NCI-H446 (cell line): Measurements from ENCODE around the gene SERPINB2.

Source experiments
- DNase-seq, 2 experiments: peaks; one replicate each; lab custom pipeline; 2025; lab: John Stamatoyannopoulos, UW

Gene SERPINB2, protein sequence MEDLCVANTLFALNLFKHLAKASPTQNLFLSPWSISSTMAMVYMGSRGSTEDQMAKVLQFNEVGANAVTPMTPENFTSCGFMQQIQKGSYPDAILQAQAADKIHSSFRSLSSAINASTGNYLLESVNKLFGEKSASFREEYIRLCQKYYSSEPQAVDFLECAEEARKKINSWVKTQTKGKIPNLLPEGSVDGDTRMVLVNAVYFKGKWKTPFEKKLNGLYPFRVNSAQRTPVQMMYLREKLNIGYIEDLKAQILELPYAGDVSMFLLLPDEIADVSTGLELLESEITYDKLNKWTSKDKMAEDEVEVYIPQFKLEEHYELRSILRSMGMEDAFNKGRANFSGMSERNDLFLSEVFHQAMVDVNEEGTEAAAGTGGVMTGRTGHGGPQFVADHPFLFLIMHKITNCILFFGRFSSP

DNA sequence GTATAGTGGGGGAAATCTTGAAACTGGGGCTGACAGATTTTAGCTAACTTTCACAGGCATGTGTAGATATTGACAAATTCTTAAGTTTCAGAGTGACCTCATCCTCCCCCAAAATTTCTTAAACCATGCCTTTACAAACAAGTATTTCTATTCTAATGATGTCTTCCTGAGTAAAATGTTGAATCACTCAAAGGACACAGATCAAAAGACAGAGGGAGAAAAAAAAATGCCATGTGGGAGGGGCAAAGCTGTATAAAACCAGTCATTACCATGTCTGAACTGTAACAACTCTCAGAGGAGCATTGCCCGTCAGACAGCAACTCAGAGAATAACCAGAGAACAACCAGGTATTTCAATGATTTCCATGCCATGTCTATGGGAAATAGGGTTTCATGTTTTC is at the start of gene SERPINB2:
TSS of gene SERPINB2 (plus strand) at position 282 of the 400 bp plus-strand sequence. CDS start 3,740 bp downstream, outside the sequence.
- no peak for DNase-seq

DNA sequence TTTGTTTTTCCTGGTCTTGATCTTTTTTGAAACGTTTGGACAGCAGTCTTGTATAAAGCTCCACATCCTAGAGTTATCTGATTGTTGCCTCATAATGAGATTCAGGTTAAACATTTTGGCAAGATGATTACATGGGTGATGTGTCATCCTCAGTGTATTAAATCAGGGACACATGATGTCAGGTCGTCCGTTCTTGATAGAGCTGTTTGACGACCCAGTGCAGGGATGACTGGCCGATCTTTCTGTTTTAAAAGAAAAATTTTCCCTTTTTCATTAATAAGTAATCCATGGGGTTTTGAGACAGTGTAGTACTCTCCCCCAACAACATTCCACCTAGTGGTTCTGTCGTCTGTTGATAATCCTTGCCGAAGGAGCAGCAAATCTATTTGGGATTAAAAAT is 44.5 kb upstream of the SERPINB2 start:
- no peak for DNase-seq

DNA sequence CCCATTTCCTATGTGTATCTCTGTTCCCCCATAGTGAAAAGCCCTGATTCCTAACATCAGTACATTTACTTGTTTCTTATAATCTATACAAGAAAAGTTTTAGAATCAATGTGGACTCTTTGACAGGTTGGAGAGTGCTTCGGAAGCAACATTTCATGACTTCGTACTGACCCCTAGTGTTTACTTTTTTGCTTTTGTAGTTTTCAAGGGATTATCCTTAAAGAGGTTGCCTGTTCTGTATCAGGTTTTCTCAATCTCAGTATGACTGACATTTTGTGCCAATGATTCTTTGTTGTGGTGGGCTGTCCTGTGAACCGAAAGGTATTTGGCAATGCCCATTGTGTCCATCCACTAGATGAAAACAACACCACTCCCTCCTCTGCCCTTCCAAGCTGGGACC is 43.3 kb upstream of the SERPINB2 start:
- peak in 1 of 2 experiments; percentile 3 for DNase-seq

DNA sequence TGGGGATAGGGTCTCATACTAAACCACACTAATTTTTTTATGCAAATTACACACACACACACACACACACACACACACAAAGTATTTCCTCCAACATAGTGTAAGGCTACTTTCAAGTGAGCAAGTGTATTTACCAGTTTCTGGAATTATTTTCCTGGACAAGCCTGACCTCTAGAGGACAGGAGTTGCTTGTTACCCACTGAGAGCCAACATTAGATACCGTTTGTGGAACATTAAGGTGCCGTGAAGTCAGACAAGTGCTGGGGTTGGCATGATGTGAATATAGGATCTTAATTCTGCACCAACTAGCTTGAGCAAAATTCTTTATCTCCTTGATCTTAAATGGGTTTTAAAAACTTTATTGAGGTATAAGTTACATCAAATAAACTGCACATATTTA is 39.3 kb upstream of the SERPINB2 start:
- DNase-seq = peak in 1 of 2 experiments; percentile 40

DNA sequence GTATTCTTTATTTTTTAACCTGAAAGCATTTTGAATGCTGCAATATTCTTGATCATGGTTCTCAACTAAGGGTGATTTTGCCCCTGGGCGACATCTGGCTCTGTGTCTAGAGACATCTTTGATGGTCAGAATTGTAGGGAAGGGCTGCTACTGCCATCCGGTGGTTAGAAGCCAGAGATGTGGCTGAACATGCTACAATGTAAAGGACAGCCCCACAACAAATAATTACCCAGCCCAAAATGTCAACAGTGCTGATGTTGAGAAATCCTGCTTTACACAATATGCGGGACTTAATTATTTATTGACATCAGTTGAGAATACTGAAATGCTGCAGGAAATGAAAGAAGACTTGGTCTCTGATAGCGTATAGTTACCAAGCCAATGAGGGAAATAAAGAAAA is 37.5 kb upstream of the SERPINB2 start:
- no peak for DNase-seq

DNA sequence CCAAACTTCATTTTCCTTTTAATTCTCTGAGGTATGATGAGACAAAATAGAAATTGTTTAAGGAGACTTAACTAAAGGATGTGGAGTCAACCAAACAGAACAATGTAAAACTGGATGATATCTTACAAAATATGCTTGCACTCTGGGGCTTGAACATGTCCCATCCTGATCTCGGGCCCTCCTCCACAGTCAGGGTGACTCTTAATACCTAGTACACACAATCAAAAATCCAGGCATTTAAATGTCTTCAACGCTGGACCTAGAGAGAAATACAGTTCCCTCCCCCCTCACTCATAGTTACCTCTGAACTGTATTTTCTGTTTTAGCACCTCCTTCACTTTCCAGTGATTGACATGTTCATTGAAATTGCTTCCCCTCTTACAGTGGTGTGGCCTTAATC is 36.9 kb upstream of the SERPINB2 start:
- no peak for DNase-seq

DNA sequence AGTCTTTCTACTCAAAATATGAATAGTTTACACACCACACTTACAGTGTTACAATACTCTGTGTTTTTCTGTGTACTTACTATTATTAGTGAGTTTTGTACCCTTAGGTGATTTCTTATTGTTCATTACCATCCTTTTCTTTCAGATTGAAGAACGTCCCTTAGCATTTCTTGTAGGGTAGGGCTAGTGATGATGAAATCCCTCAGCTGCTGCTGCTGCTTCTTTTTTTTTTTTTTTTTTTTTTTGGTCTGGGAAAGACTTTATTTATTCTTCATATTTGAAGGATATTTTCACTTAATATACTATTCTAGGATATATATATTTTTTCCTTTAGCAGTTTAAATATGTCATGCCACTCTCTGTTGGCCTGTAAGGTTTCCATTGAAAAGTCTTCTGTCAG is 29.0 kb upstream of the SERPINB2 start:
- no peak for DNase-seq

DNA sequence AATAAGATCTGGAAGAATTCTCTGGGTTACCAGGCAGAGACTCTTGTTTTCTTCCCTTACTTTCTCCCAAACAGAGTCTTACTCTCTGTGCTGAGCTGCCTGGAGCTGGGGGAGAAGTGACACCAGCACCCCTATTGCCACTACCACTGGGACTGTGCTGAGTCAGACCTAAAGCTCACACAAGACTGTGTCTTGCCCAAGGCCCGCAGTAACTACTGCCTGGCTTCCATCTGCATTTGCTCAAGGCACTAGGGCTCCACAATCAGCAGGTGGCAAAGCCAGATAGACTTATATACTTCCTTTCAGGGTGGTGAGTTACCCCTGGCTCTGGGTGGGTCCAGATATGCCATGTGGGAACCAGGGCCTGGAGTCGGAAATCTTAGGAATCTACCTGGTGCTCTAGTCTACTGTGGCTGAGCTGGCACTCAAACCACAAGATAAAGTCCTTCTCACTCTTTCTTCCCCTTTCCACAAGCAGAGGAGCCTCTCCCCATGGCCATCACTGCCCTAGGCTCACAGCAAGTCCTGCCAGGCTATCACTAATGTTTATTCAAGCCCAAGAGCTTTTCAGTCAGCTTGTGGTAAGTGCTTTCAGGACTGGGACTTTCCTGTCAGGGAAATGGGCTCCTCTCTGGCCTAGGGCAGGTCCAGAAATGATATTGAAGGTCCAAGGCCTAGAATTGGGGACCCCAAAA is 27.6 kb upstream of the SERPINB2 start:
- no peak for DNase-seq

DNA sequence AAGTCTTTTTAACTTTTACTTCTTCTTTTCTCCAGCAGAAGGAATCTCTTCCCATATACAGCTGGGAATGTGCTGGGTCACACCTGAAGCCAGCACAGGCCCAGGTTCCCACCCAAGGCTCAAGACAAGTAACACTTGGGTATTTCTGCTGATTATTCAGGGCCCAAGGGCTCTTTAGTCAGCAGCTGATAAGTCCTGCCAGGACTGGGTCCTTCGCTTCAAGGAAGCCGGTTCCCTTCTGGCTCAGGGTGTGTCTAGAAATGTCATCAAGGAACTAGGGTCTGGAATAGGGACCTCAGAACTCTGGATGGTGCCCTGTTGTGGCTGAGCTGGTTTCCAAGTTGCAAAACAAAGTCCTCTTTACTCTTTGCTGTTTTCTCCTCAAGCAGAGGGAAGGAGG is 27.0 kb upstream of the SERPINB2 start:
- DNase-seq = no peak

DNA sequence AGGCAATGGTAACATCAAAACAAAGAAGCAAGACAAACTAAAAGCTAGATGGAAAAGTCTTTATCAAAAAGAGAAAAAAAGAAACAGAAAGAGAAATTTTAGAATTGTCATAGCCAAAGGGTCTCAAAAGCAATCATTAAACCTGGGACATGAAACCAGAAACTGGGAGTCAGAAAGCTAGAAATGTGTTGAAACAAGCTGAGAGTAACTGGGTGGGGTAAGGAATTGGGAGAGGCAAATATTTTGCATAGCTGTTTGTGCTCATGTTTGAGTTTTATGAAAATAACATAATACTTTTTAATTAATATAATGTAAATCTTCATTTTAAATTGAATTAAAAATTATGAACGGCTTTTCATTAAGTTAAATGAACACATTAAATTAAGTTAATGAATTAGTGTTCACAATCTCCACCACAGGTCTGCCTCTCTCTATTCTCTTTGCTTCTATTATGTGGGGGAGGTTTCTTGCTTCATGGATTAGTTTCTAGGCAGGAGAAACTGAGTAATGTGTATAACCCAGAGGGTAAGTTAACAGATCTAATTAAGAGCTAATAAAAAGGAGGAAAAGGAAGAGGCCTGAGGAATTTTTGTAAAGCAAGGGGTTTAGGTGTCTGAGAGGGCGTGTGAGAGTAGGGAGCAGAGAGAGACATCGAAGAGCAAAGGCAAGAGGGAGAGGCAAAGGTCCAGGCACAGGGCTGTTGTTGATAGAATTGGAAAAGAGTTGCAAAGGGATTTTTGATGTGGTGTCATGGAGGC is 20.0 kb upstream of the SERPINB2 start:
- DNase-seq = no peak

DNA sequence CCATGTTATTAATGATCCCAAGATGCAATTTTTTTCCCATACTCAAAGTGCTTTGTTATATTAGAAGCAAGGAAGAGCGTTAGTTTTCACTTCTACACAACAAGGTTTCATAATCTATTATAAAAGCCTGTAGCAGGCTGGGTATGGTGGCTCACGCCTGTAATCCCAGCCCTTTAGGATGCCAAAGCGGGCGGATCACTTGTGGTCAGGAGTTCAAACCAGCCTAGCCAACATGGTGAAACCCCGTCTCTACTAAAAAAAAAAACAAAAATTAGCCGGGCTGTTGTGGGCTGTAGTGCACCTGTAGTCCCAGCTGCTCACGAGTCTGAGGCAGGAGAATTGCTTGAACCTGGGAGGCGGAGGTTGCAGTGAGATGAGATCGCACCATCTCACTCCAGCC is 19.0 kb upstream of the SERPINB2 start:
- no peak for DNase-seq

DNA sequence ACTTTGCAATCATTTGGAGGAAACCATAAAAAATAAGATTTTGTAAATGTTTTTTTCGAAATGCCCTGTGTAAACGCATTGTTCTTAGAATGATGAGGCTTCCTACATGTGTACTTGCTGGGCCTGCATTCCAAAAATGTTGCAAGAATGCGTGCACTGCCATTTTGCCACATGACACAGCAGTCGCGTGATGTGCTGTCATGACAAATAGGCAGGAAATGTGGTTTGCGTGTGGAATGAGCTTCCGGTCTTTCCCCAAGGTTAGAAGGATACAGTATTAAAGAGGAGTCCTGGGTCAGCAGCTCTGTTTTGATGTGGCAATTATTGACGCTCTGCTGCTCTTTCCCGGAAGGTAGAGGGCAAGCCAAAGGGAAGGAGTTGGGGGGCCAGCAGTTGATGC is 18.1 kb upstream of the SERPINB2 start:
- no peak for DNase-seq

DNA sequence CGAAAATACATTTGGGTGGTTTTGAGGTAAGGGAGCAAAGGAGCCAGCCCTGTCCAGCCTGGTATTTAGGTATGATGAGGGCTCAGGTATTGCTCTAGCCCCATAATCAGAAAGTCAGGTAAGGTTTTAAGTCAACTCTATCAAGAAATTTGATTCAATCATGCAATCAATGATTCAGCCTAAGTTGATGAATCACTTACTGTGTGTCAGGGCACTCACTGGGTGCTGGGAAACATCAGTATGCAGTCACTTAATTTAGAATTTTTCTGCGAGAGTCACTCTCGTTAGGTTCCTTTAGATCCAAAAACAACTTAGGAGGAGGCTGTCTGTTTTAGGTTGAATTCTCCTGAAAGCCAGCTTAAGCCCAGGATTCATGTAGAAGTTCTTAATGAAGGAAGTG is 17.7 kb upstream of the SERPINB2 start:
- DNase-seq = no peak

DNA sequence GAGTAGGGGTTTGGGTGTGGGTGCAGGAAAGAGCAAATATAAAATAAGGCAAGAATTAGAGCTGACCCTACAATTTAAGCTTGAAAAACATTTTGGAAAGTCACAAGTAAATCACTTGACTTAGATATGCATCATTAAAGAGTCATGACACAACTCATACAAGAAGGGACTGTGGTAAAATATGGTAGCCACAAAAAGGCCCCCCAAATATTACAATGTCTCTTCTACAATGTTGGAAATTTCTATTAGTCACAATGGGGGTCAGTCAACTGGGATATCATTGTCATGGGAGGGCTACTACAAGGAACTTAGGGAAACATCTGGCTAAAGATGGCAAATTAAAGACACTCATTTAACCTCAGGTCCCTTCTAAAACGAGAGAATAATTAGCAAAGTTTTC is 15.7 kb upstream of the SERPINB2 start:
- no peak for DNase-seq

DNA sequence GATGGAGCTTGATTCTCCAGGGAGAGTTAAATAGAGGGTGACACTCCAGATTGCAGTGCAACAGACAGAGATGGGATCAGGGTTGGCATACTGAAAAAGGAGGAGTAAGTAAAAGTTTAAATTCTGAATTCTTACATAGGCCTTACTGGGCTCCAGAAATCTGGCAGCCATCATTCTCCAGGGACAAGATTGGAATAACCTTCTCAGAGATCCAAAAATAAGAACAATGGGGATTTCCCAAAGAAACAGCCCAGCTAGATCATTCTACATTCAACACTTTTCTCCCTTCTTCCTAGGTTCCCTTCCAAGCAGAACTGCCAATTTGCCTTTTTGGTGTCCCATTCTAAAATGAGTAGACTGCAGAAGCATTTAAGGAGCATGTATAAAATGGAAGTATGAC is 14.9 kb upstream of the SERPINB2 start:
- no peak for DNase-seq

DNA sequence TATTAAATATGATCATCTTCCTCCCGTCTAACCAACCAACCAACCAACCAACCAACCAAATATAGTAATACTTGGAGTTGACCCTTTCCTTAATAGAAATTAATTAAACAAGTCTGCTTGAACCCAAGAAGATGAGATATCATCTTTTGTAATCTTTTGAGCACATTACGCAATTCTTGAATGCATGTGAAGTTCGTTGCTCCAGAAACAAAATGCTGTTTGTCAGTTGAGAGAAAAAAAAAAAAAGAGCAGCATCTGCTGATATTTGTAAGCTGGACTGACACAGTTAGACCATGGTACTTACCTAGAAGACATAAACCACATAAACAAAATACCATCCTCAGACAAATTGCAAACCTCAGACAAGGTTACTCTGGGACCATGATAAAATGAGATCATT is 9.2 kb upstream of the SERPINB2 start:
- no peak for DNase-seq

DNA sequence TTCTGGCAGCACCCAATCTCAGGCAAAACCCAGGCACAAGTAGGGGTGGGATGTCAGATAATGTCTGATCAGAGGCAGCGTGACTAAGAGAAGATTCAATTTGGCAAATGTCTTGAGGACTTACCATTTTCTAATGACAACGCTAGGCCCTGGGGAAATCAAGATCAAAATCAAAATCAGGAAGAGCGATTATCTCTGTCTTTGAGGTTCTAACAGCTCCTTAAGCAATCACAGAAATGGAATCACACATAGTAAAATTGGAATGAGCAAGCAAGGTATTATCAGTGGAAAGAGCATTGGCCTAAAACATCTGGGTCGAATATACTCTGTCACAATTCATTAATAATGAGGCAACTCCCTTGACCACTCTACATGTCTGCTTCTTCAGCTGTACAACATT is 8.6 kb upstream of the SERPINB2 start:
- DNase-seq = no peak

DNA sequence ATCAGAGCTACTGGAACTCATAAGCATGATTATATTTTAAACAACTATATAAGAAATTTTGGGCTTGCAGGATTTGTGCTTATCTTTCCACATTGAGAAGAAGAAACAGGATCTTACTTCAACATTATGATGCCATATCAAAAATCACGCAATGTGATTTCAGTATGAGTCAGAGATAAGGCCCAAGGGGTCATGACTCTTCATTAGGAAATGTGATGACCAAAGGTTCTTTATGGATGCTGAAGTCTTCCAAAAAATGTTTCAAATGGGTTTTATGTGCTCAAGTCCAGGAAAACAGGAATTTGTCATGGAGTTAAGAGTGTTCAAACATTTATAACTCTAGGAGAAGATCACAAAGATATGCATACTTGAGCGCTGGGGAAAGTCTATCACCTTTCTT is 7.8 kb upstream of the SERPINB2 start:
- DNase-seq = no peak

DNA sequence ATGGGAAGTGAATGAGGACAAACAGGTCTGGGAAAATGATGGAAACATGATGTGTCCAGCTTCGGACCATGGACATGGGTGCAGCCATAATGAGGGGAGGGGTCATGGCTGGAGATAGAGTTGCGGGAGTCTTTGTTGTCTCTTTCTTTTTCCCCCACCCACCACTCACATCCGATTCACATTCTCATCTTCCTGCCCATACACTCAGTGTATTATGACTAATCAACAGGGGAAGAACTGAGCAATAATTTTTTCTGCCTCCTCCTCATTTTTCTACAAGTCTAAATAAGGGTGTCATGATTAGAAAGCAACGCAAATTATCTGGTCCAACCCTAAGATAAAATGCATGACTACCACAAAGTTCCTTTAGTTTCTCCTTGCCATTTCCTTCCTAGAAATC is 5.7 kb upstream of the SERPINB2 start:
- no peak for DNase-seq

DNA sequence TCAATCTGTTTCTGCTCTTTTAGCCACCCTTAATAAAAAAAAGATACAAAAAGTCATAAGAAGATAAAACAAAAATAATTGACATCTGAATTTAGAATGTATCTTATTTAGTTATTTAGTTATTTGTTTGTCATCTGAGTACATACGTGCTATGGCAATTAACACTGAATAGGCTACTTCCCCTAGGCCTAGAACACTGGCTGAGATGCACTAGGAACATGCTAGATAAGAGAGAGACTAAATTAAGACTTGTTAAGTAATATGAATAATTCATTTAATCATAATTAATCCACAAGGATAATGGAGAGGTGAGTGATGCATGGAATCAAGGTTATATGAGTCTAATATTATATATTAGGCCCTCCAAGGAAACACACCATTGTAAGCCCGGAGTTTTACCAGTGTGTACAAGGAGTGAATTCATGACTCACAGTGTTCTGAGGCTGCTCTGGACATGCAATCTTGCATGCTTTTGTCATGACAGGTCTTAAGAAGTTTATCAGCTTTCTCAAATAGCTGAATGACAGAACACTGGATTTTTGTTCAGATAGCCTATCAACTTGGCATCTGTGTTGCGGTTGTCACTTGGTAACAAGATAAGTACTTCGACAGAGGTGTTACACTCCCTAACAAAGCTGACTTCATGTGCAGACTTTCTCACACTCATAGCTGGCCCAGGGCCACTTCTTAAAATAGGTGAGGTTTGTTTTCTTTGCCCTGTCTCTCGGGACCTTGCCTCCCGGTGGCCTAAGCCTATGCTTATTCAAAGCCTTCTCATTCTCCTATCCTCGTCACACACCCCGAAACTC is 5.0 kb upstream of the SERPINB2 start:
- DNase-seq = no peak

DNA sequence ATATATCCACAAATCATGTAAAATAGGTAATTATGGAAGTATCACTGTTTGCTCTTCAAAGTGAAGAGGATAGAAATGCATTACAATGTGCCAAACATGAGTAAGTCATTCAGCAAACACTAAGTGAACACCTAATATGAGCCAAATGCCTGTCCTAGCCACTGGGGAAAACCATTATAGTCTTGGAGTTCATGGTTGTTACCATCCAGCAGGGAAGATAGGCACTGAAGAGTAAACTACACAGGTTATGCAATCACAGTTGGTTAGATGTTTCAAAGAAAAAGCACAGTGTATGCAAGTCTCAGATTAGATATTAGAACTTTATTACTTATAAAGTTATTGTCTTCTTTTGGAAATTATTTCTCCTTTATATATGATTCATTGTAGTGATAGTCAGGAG is 3.9 kb upstream of the SERPINB2 start:
- DNase-seq = no peak
